Transverse colon (tissue), 4 donors: ENCODE measurements around the gene RPTOR. TPM values are rescaled to one million over a fixed set of nuclear protein-coding genes. Genes with fewer than 3 reads are reported as not detected.
A peak's percentile ranks its signal among the peaks of the same experiment; 100 is the strongest.
"Not testable (repeated sequence)": the region's sequence is repeated elsewhere in the genome, so short reads cannot be mapped to it uniquely, and the experiment has no call there.

Experiments
- DNase-seq: peaks from one replicate; pipeline ENCODE4 v3.0.0-alpha.2; 2019
- H3K27ac ChIP-seq, 4 donors: fragments of 200-600 bp; sonication (generic); 2 replicates each; pipeline ENCODE4 v1.5.1; 2016 to 2018; ENCODE audit warnings: inconsistent platforms in 4 of 4
- H3K27me3 ChIP-seq: fragments of 200-600 bp; sonication (generic); 2 replicates; pipeline ENCODE4 v1.5.1; 2017; ENCODE audit warnings: inconsistent platforms
- H3K36me3 ChIP-seq, 4 donors: fragments of 200-600 bp; sonication (generic); 2 replicates each; pipeline ENCODE4 v1.5.1; 2017 to 2019; ENCODE audit warnings: inconsistent platforms in 4 of 4
- H3K4me1 ChIP-seq, 4 donors: fragments of 200-600 bp; sonication (generic); 2 replicates each; pipeline ENCODE4 v1.5.1; 2017 to 2020; ENCODE audit warnings: inconsistent platforms in 4 of 4
- H3K4me3 ChIP-seq, 4 donors: fragments of 200-600 bp; sonication (generic); 1 replicate in 1 of 4; 2 replicates in 3 of 4; pipeline versions ENCODE4 v1.5.1 to v1.6.1; 2017 to 2019; ENCODE audit warnings: inconsistent platforms in 4 of 4
- H3K9me3 ChIP-seq, 2 donors: fragments of 200-600 bp; sonication (generic); 2 replicates each; pipeline ENCODE4 v1.5.1; 2017 to 2019; ENCODE audit warnings: inconsistent platforms in 2 of 2
- CTCF ChIP-seq, 5 experiments: fragments of 200-600 bp in 3 of 5; fragments of 450-650 bp in 2 of 5; sonication (generic) in 3 of 5; IDR thresholded peaks; 1 replicate in 2 of 5; 2 replicates in 3 of 5; pipeline ENCODE4 v1.5.1; 2016 to 2017; ENCODE audit warnings: antibody characterized with exemption in 5 of 5, inconsistent platforms in 3 of 5, mild to moderate bottlenecking in 2 of 5, moderate library complexity in 1 of 5
- EP300 ChIP-seq: sonication (generic); formaldehyde crosslinking; IDR thresholded peaks from one replicate; pipeline ENCODE4 v1.6.1; 2017; ENCODE audit warnings: antibody characterized with exemption, low read depth
- POLR2A ChIP-seq: fragments of 450-650 bp; IDR thresholded peaks from one replicate; pipeline ENCODE4 v1.6.1; 2016; ENCODE audit warnings: antibody characterized with exemption, mild to moderate bottlenecking, moderate library complexity
- POLR2AphosphoS5 ChIP-seq, 3 donors: sonication (generic); formaldehyde crosslinking; IDR thresholded peaks; one replicate each; pipeline ENCODE4 v1.6.1; 2016; ENCODE audit warnings: antibody characterized with exemption in 3 of 3
- WGBS, 2 donors: methylation state at CpG; one replicate each; pipeline ENCODE4 v1.1.5; 2018; ENCODE audit warnings: low coverage in 1 of 2; 5-methylcytosine and 5-hydroxymethylcytosine counted together
- in situ Hi-C, 4 donors: fragments of 200-750 bp; cut with MboI; loops; one replicate each; pipeline versions ENCODE4 v1.15.0 to v1.15.1; 2017; ENCODE audit warnings: low sequenced_read_pairs in 3 of 4, low pct_ligation_motif_present in 1 of 4, low pct_unique_long_range_greater_than_20kb in 1 of 4
- intact Hi-C: fragments of 100-400 bp; cut with DNase I; formaldehyde crosslinking; loops from one replicate; pipeline ENCODE4 v1.15.1; 2023; ENCODE audit warnings: low total_unique reads
- total RNA-seq, 4 donors: library from RNA; depleted of rRNA; stranded (reverse); fragments of >200 nt; gene quantifications; one replicate each; pipeline ENCODE4 v1.1.0, GENCODE V29; 2016

Gene RPTOR
- total RNA-seq, 4 donors from 2014 or later: 28.9 to 79.3 (median 48.0) TPM

DNA sequence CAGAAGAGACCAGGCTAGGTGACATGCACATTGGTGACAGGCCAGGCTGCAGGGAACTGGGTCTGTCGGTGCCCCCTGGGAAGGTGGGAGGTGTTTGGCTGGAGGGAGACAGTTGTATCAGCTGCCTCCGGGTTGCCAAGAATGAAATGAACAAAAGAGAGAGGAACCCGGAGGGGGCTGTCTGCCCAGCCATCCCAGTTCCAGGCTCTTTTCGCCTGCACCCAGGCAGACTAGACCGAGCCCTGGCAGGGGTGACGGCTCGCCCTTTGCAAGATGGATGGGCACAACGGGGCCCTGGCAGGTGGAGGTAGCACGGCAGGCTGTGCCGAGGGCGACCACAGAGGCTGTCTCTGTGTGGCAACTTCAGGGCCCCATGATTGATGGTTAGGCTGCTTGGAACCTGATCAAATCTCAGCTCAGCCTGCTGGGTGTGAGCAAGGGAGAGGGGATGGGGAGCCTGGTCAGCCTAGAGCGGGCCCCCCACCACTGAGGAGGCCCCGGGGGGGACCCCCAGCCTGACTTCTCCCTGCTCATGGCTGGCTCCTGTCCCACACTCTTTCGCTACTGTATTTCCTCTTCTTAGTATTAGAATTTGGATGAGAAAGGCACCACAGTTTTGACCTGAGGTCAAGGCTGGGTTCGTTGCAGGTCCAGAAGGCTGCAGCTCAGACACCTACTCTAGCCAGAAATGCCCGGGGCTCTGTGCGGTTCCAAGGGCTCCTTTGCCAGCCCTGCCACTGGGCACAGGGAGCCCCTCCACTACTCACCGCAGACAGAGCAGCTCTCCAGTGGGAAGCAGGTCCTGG lies 328.1 kb downstream of the RPTOR start:
- Histone ChIP-seq H3K4me3 (no peak overlapping the region), H3K36me3 (no peaks in the 10 kb centered on the region), H3K9me3 (no peaks in the 10 kb centered on the region), H3K27ac (no peak overlapping the region), H3K27me3 (no peaks in the 10 kb centered on the region), H3K4me1 (no peaks in the 10 kb centered on the region)
- in situ Hi-C loops (loop anchor here in 1 of 4 donors (25.0 kb wide), 1 partner anchor 435 kb away; no protein-coding TSS in a partner anchor), intact Hi-C loops (no loop called here)
- no peak for DNase-seq
- no peak for TF ChIP-seq POLR2A
- 86% methylated on average over 18 of the region's 18 CpGs; no CpG with 5 or more reads in 1 of the 2 donors for WGBS, 2 donors

DNA sequence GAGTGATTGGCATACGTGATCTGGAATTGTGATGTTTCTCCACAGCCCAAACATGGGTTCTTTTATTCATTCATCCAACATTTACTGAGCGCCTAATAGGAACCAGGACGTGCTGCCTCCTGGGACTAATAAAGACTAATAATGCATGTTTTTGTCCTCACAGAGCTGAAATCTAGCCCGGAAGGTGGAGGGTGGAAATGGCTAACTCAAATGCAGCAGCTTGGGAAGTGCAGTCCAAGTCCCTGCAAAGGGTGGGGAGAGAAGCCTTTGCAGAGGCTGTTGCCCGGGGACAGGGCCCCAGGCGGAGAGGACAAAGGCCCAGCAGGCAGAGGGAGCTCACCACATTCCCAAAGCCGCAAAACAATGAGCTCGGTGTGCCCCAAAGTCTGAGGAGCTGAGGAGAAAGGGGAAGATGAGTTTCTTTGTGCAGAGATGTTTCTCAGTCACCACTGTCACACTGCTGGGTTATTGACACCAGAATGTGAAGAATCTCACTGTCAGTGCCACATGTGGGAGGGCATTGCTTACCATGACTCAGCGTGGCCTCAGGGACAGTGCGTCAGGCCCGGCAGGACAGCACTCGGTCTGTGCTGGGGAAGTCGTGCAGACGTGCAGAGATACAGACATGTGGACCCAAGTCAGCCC lies 328.8 kb downstream of the RPTOR start:
- Histone ChIP-seq H3K27me3 (no peaks in the 10 kb centered on the region), H3K4me3 (no peak overlapping the region), H3K9me3 (no peaks in the 10 kb centered on the region), H3K4me1 (no peaks in the 10 kb centered on the region), H3K36me3 (no peaks in the 10 kb centered on the region), H3K27ac (no peak overlapping the region)
- peak; percentile 6 for DNase-seq
- in situ Hi-C loops (loop anchor here in 1 of 4 donors (25.0 kb wide), 1 partner anchor 436 kb away; no protein-coding TSS in a partner anchor), intact Hi-C loops (no loop called here)
- no peak for TF ChIP-seq CTCF (IDR thresholded peaks at IDR 0.05)
- no peak for TF ChIP-seq POLR2AphosphoS5 (IDR thresholded peaks at IDR 0.05)
- no peak for TF ChIP-seq EP300
- no peak for TF ChIP-seq POLR2A
- 81 to 90% methylated on average over 6 to 14 of the region's 14 CpGs for WGBS, 2 donors

DNA sequence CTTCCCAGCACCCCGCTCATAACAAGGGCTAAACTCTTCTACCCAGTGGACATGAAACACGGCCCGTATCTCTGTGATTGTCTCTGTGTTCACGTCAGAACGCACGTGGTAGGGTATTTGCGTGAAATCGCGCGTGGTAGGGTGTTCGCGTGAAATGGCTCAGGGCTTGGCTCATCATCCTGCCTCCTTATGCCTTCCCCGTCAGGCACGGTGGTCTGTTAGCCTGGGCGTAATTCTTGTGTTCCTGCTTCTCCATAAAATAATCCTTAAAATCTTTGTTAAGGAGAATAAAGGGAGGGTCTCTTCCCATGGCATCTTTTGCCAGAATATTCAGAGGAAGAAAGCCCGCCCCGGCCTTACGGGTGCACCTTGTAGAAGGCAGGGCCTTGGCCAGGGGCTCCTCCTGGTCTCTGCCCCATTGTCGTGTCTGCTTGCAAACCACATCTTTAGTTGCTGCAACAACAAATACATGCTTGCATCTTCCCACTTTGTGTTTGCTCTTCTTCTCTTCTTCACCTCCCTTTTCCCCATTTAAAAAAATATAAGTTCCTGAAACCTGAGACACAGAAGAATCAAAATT lies 330.3 kb downstream of the RPTOR start:
- intact Hi-C loops: no loop called here
- in situ Hi-C loops: loop anchor here in 1 of 4 donors (25.0 kb wide), 1 partner anchor 438 kb away; no protein-coding TSS in a partner anchor
- TF ChIP-seq EP300 (no peak), POLR2AphosphoS5 (IDR thresholded peaks at IDR 0.05) (no peak), POLR2A (no peak), CTCF (IDR thresholded peaks at IDR 0.05) (no peak)

GRCh38 chr17:80875480-80875995 lies 330.9 kb downstream of the RPTOR start:
- H3K4me3 ChIP-seq, DNase-seq, intact Hi-C loops, H3K4me1 ChIP-seq, H3K27me3 ChIP-seq, H3K27ac ChIP-seq, H3K36me3 ChIP-seq, in situ Hi-C loops, H3K9me3 ChIP-seq: not testable (repeated sequence)
- 97% methylated on average over 28 of the region's 29 CpGs; no CpG with 5 or more reads in 1 of the 2 donors for WGBS, 2 donors

More for the DNA sequence above, 330.3 kb downstream of the RPTOR start:
- no peaks in the 10 kb centered on the region for H3K4me1 ChIP-seq
- H3K9me3 ChIP-seq: no peaks in the 10 kb centered on the region
- H3K27ac ChIP-seq: no peak overlapping the region
- no peak overlapping the region for H3K4me3 ChIP-seq
- 96 to 98% methylated on average over 10 to 19 of the region's 19 CpGs for WGBS, 2 donors
- no peaks in the 10 kb centered on the region for H3K27me3 ChIP-seq
- DNase-seq: peak; percentile 4
- no peaks in the 10 kb centered on the region for H3K36me3 ChIP-seq

- DNase-seq: peak; percentile 4
- in situ Hi-C loops, H3K27me3 ChIP-seq, H3K27ac ChIP-seq, H3K4me3 ChIP-seq, H3K9me3 ChIP-seq, H3K4me1 ChIP-seq, H3K36me3 ChIP-seq, intact Hi-C loops: not testable (repeated sequence)
- WGBS, 2 donors: 94% methylated on average over 18 of the region's 39 CpGs; no CpG with 5 or more reads in 1 of the 2 donors
These were observed 331.9 kb downstream of the RPTOR start for GRCh38 chr17:80876456-80876949.
